ENCODE data around the gene SLC35E2B.
"Not testable (repeated sequence)": the region's sequence is repeated elsewhere in the genome, so short reads cannot be mapped to it uniquely, and the experiment has no call there.

GRCh38 chr1:1700557-1700956 is 8.0 kb upstream of the SLC35E2B start:
- not testable (repeated sequence) for TF ChIP-seq CTCF (IDR thresholded peaks at IDR 0.05; ENCODE audit: low read depth, low read length); POLR2A (IDR thresholded peaks at IDR 0.05; ENCODE audit: extremely low read depth, insufficient read length); MAX (IDR thresholded peaks at IDR 0.05; ENCODE audit: low read depth, low read length)

All from NB4 (cell line).